WTC11 (cell line): ENCODE data around the gene ZNF574. TPM values are rescaled to one million over a fixed set of nuclear protein-coding genes. Genes with fewer than 3 reads are reported as not detected.

Experiments used
- ATAC-seq: fragments of 200-7000 bp; cut with Tn5 transposase; 2 replicates; pipeline ENCODE4 v1.10.0; 2021; ENCODE audit warnings: mild to moderate bottlenecking, moderate library complexity
- CTCF ChIA-PET: fragments of 300-600 bp; sonication (Branson Sonifier 250); formaldehyde crosslinking; loops from one replicate; lab custom pipeline; 2021; ENCODE audit warnings: antibody characterized with exemption; lab: Charles Lee
- POLR2A ChIA-PET: fragments of 350-600 bp; sonication (Branson Sonifier 250); formaldehyde crosslinking; loops from one replicate; lab custom pipeline; 2021; ENCODE audit warnings: antibody characterized with exemption; lab: Charles Lee
- DNase-seq: peaks from one replicate; pipeline ENCODE4 v3.0.0; 2021; ENCODE audit warnings: low spot score
- H3K27ac Mint-ChIP-seq: 2 replicates; pipeline ENCODE4 v1.8.0; 2021; ENCODE audit warnings: mixed read lengths
- H3K27me3 Mint-ChIP-seq: 2 replicates; pipeline ENCODE4 v1.8.0; 2021; ENCODE audit warnings: low read depth, mild to moderate bottlenecking, moderate library complexity, mixed read lengths
- H3K36me3 Mint-ChIP-seq: 2 replicates; pipeline ENCODE4 v1.8.0; 2021; ENCODE audit warnings: mixed read lengths
- H3K4me1 Mint-ChIP-seq: 2 replicates; pipeline ENCODE4 v1.8.0; 2022; ENCODE audit warnings: mixed read lengths
- H3K4me3 Mint-ChIP-seq: 2 replicates; pipeline ENCODE4 v1.8.0; 2021; ENCODE audit warnings: mild to moderate bottlenecking, moderate library complexity, mixed read lengths
- H3K9me3 Mint-ChIP-seq: 2 replicates; pipeline ENCODE4 v1.8.0; 2021; ENCODE audit warnings: mixed read lengths
- CBFB ChIP-seq: sonication (generic); formaldehyde crosslinking; IDR thresholded peaks from 2 replicates; pipeline ENCODE4 v1.8.1; 2022; ENCODE audit warnings: mild to moderate bottlenecking, low read depth, missing genetic modification reagents
- ETV6 ChIP-seq: sonication (generic); formaldehyde crosslinking; IDR thresholded peaks from 2 replicates; pipeline ENCODE4 v1.8.1; 2022; ENCODE audit warnings: mild to moderate bottlenecking, missing genetic modification reagents
- FOXK1 ChIP-seq: sonication (generic); formaldehyde crosslinking; IDR thresholded peaks from 2 replicates; pipeline ENCODE4 v1.8.0; 2022; ENCODE audit warnings: mild to moderate bottlenecking, moderate library complexity, missing genetic modification reagents
- GTF2I ChIP-seq: fragments of 250-450 bp; sonication (Bioruptor Pico); conservative IDR thresholded peaks from 2 replicates; pipeline ENCODE4 v1.4.0; 2021; ENCODE audit warnings: mild to moderate bottlenecking
- IRF2 ChIP-seq: sonication (generic); formaldehyde crosslinking; IDR thresholded peaks from 2 replicates; pipeline ENCODE4 v1.8.0; 2022; ENCODE audit warnings: low read depth, missing genetic modification reagents, borderline replicate concordance
- JUN ChIP-seq: sonication (generic); formaldehyde crosslinking; IDR thresholded peaks from 2 replicates; pipeline ENCODE4 v1.8.0; 2023; ENCODE audit warnings: mild to moderate bottlenecking, missing genetic modification reagents
- OVOL2 ChIP-seq: fragments of 250-450 bp; sonication (Bioruptor Pico); IDR thresholded peaks from 2 replicates; pipeline ENCODE4 v1.9.0; 2021; ENCODE audit warnings: mild to moderate bottlenecking, borderline replicate concordance
- RELA ChIP-seq: sonication (generic); formaldehyde crosslinking; IDR thresholded peaks from 2 replicates; pipeline ENCODE4 v1.8.1; 2022; ENCODE audit warnings: missing genetic modification reagents, mild to moderate bottlenecking, borderline replicate concordance
- TEAD4 ChIP-seq: sonication (generic); formaldehyde crosslinking; IDR thresholded peaks from 2 replicates; pipeline ENCODE4 v1.8.0; 2022; ENCODE audit warnings: mild to moderate bottlenecking, missing genetic modification reagents
- ZNF138 ChIP-seq: sonication (generic); formaldehyde crosslinking; conservative IDR thresholded peaks from 2 replicates; pipeline ENCODE4 v1.8.1; 2022; ENCODE audit warnings: mild to moderate bottlenecking, moderate library complexity, missing genetic modification reagents
- ZNF219 ChIP-seq: sonication (generic); formaldehyde crosslinking; IDR thresholded peaks from 2 replicates; pipeline ENCODE4 v1.8.0; 2023; ENCODE audit warnings: missing genetic modification reagents, mild to moderate bottlenecking, borderline replicate concordance
- ZNF232 ChIP-seq: sonication (generic); formaldehyde crosslinking; IDR thresholded peaks from 2 replicates; pipeline ENCODE4 v1.8.0; 2022; ENCODE audit warnings: mild to moderate bottlenecking, missing genetic modification reagents
- ZNF396 ChIP-seq: fragments of 250-450 bp; sonication (Bioruptor Pico); IDR thresholded peaks from 2 replicates; pipeline ENCODE4 v1.8.0; 2021; ENCODE audit warnings: mild to moderate bottlenecking, moderate library complexity, borderline replicate concordance
- ZNF423 ChIP-seq: fragments of 250-450 bp; sonication (Bioruptor Pico); IDR thresholded peaks from 2 replicates; pipeline ENCODE4 v2.1.2; 2022; ENCODE audit warnings: mild to moderate bottlenecking, moderate library complexity
- total RNA-seq: library from RNA; stranded (reverse); gene quantifications from 3 replicates; pipeline ENCODE4 v1.2.3, GENCODE V29; 2021
- TF ChIP-seq, protein P1 (sequence below): sonication (generic); formaldehyde crosslinking; IDR thresholded peaks from 2 replicates; pipeline ENCODE4 v1.8.1; 2022; ENCODE audit warnings: low read depth, mild to moderate bottlenecking, moderate library complexity, missing genetic modification reagents, borderline replicate concordance
- TF ChIP-seq, protein P2 (sequence below): fragments of 250-450 bp; sonication (Bioruptor Pico); conservative IDR thresholded peaks from 2 replicates; pipeline ENCODE4 v1.9.0; 2021; ENCODE audit warnings: mild to moderate bottlenecking
- TF ChIP-seq, protein P3 (sequence below): sonication (generic); formaldehyde crosslinking; IDR thresholded peaks from 2 replicates; pipeline ENCODE4 v1.8.1; 2023; ENCODE audit warnings: mild to moderate bottlenecking, missing genetic modification reagents
- TF ChIP-seq, protein P4 (sequence below): sonication (generic); formaldehyde crosslinking; IDR thresholded peaks from 2 replicates; pipeline ENCODE4 v1.8.1; 2022; ENCODE audit warnings: low read depth, missing genetic modification reagents, borderline replicate concordance
- TF ChIP-seq, protein P5 (sequence below): sonication (generic); formaldehyde crosslinking; IDR thresholded peaks from 2 replicates; pipeline ENCODE4 v1.8.0; 2022; ENCODE audit warnings: mild to moderate bottlenecking, missing genetic modification reagents
- TF ChIP-seq, protein P6 (sequence below): fragments of 250-450 bp; sonication (Bioruptor Pico); IDR thresholded peaks from 2 replicates; pipeline ENCODE4 v1.9.0; 2021; ENCODE audit warnings: moderate library complexity, mild to moderate bottlenecking, inconsistent platforms, borderline replicate concordance
- TF ChIP-seq, protein P7 (sequence below): sonication (generic); formaldehyde crosslinking; IDR thresholded peaks from 2 replicates; pipeline ENCODE4 v1.8.1; 2022; ENCODE audit warnings: mild to moderate bottlenecking, moderate library complexity, missing genetic modification reagents

Gene ZNF574
- total RNA-seq, 1 experiment from 2014 or later, result 30.6 TPM

DNA sequence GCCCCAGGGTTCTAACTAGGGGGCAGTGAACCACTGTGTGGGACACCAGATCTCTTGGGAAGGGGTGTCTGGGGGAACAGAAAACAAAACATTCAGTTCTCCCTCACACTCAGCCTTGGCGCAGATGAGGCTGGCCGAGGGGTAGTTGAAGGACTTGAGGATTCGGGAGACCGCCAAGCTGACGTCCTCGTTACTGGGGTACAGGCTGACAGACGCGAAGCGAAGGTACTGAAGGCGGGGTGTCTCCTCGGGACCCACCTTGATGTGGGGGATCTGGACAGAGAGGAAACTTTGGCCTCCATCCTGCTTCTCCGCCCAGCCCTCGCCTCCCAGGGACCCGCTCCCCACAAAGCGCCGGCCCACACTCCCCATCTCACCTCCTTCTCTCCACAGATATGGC, 13.6 kb upstream of the ZNF574 start:
- H3K4me3 Mint-ChIP-seq, result no peak overlapping the region

DNA sequence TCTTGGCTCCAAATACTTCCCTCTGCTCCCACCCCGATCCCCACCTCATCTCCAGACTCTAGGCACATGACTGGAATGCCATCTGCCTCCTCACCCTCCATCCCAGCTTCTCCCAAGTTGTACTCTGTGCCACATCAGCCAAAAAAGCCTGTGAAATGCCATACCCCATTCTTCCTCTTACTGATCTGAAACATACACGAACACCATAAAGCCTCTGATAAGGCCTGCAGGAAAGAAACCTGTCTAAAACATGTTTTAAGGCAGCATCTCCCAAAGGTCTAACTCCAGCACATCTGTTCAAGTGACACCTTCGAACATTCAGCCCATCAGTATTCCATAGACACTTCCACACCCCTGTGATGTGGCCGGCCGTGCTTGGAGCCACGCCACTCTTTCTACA, 11.5 kb upstream of the ZNF574 start:
- Mint-ChIP-seq H3K4me1 (no peaks in the 10 kb centered on the region), H3K9me3 (no peaks in the 10 kb centered on the region), H3K27ac (no peak overlapping the region), H3K36me3 (peaks cover 46% of the 10 kb centered on the region), H3K4me3 (no peak overlapping the region), H3K27me3 (no peaks in the 10 kb centered on the region)
- DNase-seq, result no peak
- CTCF ChIA-PET, result interaction anchor here (2.4 kb wide), 1 partner anchor 30 kb away, joined by 10 read pairs; no protein-coding TSS in a partner anchor
- TF ChIP-seq, protein P1, sequence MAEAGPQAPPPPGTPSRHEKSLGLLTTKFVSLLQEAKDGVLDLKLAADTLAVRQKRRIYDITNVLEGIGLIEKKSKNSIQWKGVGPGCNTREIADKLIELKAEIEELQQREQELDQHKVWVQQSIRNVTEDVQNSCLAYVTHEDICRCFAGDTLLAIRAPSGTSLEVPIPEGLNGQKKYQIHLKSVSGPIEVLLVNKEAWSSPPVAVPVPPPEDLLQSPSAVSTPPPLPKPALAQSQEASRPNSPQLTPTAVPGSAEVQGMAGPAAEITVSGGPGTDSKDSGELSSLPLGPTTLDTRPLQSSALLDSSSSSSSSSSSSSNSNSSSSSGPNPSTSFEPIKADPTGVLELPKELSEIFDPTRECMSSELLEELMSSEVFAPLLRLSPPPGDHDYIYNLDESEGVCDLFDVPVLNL (CRISPR knock-in tag), result no peak
- TF ChIP-seq, protein P2, sequence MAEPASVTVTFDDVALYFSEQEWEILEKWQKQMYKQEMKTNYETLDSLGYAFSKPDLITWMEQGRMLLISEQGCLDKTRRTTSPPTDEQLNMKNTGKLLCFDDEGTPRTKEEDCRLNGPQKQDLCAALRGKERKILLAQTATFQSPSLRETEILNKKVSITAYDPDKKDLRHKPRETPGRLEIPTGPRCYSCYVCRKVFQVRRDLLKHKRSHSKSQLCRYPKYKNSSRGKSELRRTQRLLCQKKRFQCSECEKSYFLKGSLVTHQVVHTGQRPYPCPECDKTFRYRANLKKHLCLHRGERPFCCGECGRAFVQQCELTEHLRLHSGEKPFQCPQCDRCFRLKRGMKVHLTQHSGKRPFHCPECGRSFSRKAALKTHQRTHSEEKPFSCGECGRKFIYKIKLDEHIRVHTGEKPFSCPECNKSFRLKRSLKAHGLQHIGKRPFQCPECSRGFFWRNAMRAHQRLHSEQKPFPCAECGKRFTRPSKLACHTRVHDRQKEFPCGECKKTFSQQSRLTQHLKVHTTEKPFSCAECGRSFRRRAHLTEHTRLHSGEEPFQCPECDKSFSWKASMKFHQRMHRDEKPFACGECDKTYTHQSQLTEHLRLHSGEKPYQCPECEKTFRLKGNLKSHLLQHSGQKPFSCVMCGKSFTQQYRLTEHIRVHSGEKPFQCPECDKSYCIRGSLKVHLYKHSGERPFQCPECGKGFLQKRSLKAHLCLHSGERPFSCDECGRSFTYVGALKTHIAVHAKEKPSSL (CRISPR knock-in tag), result no peak
- TF ChIP-seq TEAD4 (CRISPR knock-in tag), result no peak
- TF ChIP-seq, protein P3, sequence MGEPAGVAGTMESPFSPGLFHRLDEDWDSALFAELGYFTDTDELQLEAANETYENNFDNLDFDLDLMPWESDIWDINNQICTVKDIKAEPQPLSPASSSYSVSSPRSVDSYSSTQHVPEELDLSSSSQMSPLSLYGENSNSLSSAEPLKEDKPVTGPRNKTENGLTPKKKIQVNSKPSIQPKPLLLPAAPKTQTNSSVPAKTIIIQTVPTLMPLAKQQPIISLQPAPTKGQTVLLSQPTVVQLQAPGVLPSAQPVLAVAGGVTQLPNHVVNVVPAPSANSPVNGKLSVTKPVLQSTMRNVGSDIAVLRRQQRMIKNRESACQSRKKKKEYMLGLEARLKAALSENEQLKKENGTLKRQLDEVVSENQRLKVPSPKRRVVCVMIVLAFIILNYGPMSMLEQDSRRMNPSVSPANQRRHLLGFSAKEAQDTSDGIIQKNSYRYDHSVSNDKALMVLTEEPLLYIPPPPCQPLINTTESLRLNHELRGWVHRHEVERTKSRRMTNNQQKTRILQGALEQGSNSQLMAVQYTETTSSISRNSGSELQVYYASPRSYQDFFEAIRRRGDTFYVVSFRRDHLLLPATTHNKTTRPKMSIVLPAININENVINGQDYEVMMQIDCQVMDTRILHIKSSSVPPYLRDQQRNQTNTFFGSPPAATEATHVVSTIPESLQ (CRISPR knock-in tag), result no peak
- TF ChIP-seq, protein P4, sequence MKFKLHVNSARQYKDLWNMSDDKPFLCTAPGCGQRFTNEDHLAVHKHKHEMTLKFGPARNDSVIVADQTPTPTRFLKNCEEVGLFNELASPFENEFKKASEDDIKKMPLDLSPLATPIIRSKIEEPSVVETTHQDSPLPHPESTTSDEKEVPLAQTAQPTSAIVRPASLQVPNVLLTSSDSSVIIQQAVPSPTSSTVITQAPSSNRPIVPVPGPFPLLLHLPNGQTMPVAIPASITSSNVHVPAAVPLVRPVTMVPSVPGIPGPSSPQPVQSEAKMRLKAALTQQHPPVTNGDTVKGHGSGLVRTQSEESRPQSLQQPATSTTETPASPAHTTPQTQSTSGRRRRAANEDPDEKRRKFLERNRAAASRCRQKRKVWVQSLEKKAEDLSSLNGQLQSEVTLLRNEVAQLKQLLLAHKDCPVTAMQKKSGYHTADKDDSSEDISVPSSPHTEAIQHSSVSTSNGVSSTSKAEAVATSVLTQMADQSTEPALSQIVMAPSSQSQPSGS, result no peak
- ATAC-seq, result no peak
- POLR2A ChIA-PET, result no interaction called here

More for the DNA sequence above, 13.6 kb upstream of the ZNF574 start:
- DNase-seq (no peak), ATAC-seq (no peak)
- Mint-ChIP-seq H3K27ac (no peak overlapping the region), H3K36me3 (peaks cover 52% of the 10 kb centered on the region), H3K4me1 (no peaks in the 10 kb centered on the region), H3K9me3 (no peaks in the 10 kb centered on the region), H3K27me3 (no peaks in the 10 kb centered on the region)
- no peak for TF ChIP-seq ZNF396 (CRISPR knock-in tag)
- TF ChIP-seq FOXK1 (CRISPR knock-in tag), result no peak
- no peak for TF ChIP-seq ZNF423
- no peak for TF ChIP-seq OVOL2 (CRISPR knock-in tag)
- TF ChIP-seq ZNF138, result no peak
- no peak for TF ChIP-seq ZNF219 (CRISPR knock-in tag)
- TF ChIP-seq, protein P5, sequence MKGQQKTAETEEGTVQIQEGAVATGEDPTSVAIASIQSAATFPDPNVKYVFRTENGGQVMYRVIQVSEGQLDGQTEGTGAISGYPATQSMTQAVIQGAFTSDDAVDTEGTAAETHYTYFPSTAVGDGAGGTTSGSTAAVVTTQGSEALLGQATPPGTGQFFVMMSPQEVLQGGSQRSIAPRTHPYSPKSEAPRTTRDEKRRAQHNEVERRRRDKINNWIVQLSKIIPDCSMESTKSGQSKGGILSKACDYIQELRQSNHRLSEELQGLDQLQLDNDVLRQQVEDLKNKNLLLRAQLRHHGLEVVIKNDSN (CRISPR knock-in tag), result no peak
- no peak for TF ChIP-seq GTF2I (CRISPR knock-in tag)
- TF ChIP-seq, protein P6, sequence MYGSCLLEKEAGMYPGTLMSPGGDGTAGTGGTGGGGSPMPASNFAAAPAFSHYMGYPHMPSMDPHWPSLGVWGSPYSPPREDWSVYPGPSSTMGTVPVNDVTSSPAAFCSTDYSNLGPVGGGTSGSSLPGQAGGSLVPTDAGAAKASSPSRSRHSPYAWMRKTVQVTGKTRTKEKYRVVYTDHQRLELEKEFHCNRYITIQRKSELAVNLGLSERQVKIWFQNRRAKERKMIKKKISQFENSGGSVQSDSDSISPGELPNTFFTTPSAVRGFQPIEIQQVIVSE (CRISPR knock-in tag), result no peak
- no peak for TF ChIP-seq RELA (CRISPR knock-in tag)
- TF ChIP-seq ETV6 (CRISPR knock-in tag), result no peak
- no peak for TF ChIP-seq CBFB (CRISPR knock-in tag)
- TF ChIP-seq ZNF232 (CRISPR knock-in tag), result no peak
- TF ChIP-seq, protein P7, sequence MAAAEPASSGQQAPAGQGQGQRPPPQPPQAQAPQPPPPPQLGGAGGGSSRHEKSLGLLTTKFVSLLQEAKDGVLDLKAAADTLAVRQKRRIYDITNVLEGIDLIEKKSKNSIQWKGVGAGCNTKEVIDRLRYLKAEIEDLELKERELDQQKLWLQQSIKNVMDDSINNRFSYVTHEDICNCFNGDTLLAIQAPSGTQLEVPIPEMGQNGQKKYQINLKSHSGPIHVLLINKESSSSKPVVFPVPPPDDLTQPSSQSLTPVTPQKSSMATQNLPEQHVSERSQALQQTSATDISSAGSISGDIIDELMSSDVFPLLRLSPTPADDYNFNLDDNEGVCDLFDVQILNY (CRISPR knock-in tag), result no peak
- TF ChIP-seq JUN (CRISPR knock-in tag), result no peak
- no peak for TF ChIP-seq IRF2 (CRISPR knock-in tag)
- ChIA-PET POLR2A (interaction anchor here (0.6 kb wide), 1 partner anchor 126 kb away, joined by 4 read pairs; no protein-coding TSS in a partner anchor), CTCF (no interaction called here)
